Effector memory CD8-positive, alpha-beta T cell (primary cell): ENCODE data around the gene KRTAP10-9.
A peak's percentile ranks its signal among the peaks of the same experiment; 100 is the strongest.
"Not testable (repeated sequence)": the region's sequence is repeated elsewhere in the genome, so short reads cannot be mapped to it uniquely, and the experiment has no call there.

Source experiments
- ATAC-seq: fragments of 150-1000 bp; cut with Tn5 transposase; replicated peaks from 2 replicates; pipeline ENCODE4 v1.10.0; 2021; ENCODE audit warnings: mild to moderate bottlenecking, moderate library complexity
- DNase-seq, 3 experiments: peaks; one replicate each; pipeline ENCODE4 v3.0.0; 2021
- H3K27ac Mint-ChIP-seq, 2 donors: one replicate each; pipeline ENCODE4 v1.8.0; 2022; ENCODE audit warnings: mild to moderate bottlenecking in 2 of 2, mixed read lengths in 2 of 2, moderate library complexity in 2 of 2
- H3K27me3 Mint-ChIP-seq, 2 donors: one replicate each; pipeline ENCODE4 v1.8.0; 2022; ENCODE audit warnings: mixed read lengths in 2 of 2
- H3K36me3 Mint-ChIP-seq: one replicate; pipeline ENCODE4 v1.8.0; 2022; ENCODE audit warnings: mild to moderate bottlenecking, moderate library complexity, mixed read lengths; ENCODE audit not compliant: insufficient read depth
- H3K4me1 Mint-ChIP-seq, 2 donors: one replicate each; pipeline ENCODE4 v1.8.0; 2022; ENCODE audit warnings: low read depth in 2 of 2, mixed read lengths in 2 of 2
- H3K4me3 Mint-ChIP-seq, 2 donors: one replicate each; pipeline ENCODE4 v1.8.0; 2022; ENCODE audit warnings: mild to moderate bottlenecking in 2 of 2, mixed read lengths in 2 of 2, moderate library complexity in 2 of 2
- H3K9me3 Mint-ChIP-seq, 2 donors: one replicate each; pipeline ENCODE4 v1.8.0; 2022; ENCODE audit warnings: mixed read lengths in 2 of 2

Gene KRTAP10-9

GRCh38 chr21:44614161-44614631 lies 12.7 kb upstream of the KRTAP10-9 start:
- peaks cover 20 to 29% of the 10 kb centered on the region in 2 donors for H3K4me1 Mint-ChIP-seq
- DNase-seq (no peak), ATAC-seq (no peak)
- H3K9me3 Mint-ChIP-seq: peaks cover 9 to 14% of the 10 kb centered on the region in 2 donors
- peaks cover 10% of the 10 kb centered on the region for H3K36me3 Mint-ChIP-seq
- H3K4me3 Mint-ChIP-seq: no peak overlapping the region
- H3K27me3 Mint-ChIP-seq: no peaks in the 10 kb centered on the region
- no peak overlapping the region for H3K27ac Mint-ChIP-seq

GRCh38 chr21:44614961-44615391 lies 11.9 kb upstream of the KRTAP10-9 start:
- DNase-seq (no peak), ATAC-seq (no peak)
- peaks cover 27 to 37% of the 10 kb centered on the region in 2 donors for H3K4me1 Mint-ChIP-seq
- no peak overlapping the region for H3K4me3 Mint-ChIP-seq
- H3K27ac Mint-ChIP-seq: no peak overlapping the region
- H3K36me3 Mint-ChIP-seq: peaks cover 10% of the 10 kb centered on the region
- no peaks in the 10 kb centered on the region for H3K27me3 Mint-ChIP-seq
- peaks cover 7 to 14% of the 10 kb centered on the region in 2 donors for H3K9me3 Mint-ChIP-seq

- H3K27ac Mint-ChIP-seq: peak overlapping the region in 1 of 2 donors; percentile 85
- H3K27me3 Mint-ChIP-seq: no peaks in the 10 kb centered on the region
- DNase-seq: no peak
- H3K36me3 Mint-ChIP-seq: peaks cover 10% of the 10 kb centered on the region
- H3K4me1 Mint-ChIP-seq: peaks cover 27 to 40% of the 10 kb centered on the region in 2 donors
- no peak overlapping the region for H3K4me3 Mint-ChIP-seq
- H3K9me3 Mint-ChIP-seq: peaks cover 7 to 15% of the 10 kb centered on the region in 2 donors
- no peak for ATAC-seq
Observed at GRCh38 chr21:44615466-44615865, 11.4 kb upstream of the KRTAP10-9 start.

- Mint-ChIP-seq H3K9me3 (peaks cover 11 to 20% of the 10 kb centered on the region in 2 donors), H3K4me1 (peaks cover 31 to 40% of the 10 kb centered on the region in 2 donors), H3K27me3 (no peaks in the 10 kb centered on the region), H3K4me3 (peak overlapping the region; percentile 16 to 27), H3K27ac (peak overlapping the region; percentile 85 to 91), H3K36me3 (peaks cover 10% of the 10 kb centered on the region)
- no peak for ATAC-seq
- no peak for DNase-seq
Observed at GRCh38 chr21:44615911-44616590, 10.8 kb upstream of the KRTAP10-9 start.

GRCh38 chr21:44616591-44616926 lies 10.3 kb upstream of the KRTAP10-9 start:
- H3K9me3 Mint-ChIP-seq: peaks cover 8 to 20% of the 10 kb centered on the region in 2 donors
- peaks cover 10% of the 10 kb centered on the region for H3K36me3 Mint-ChIP-seq
- no peak overlapping the region for H3K4me3 Mint-ChIP-seq
- DNase-seq (no peak), ATAC-seq (no peak)
- H3K27ac Mint-ChIP-seq: peak overlapping the region; percentile 85 to 91
- H3K27me3 Mint-ChIP-seq: no peaks in the 10 kb centered on the region
- peaks cover 31 to 40% of the 10 kb centered on the region in 2 donors for H3K4me1 Mint-ChIP-seq

GRCh38 chr21:44617071-44617501 lies 9.8 kb upstream of the KRTAP10-9 start:
- Mint-ChIP-seq H3K27me3 (no peaks in the 10 kb centered on the region), H3K36me3 (peaks cover 10% of the 10 kb centered on the region), H3K27ac (peak overlapping the region in 1 of 2 donors; percentile 91), H3K9me3 (peaks cover 8 to 22% of the 10 kb centered on the region in 2 donors), H3K4me3 (peak overlapping the region in 1 of 2 donors; percentile 41), H3K4me1 (peaks cover 31 to 40% of the 10 kb centered on the region in 2 donors)
- DNase-seq (no peak), ATAC-seq (no peak)

GRCh38 chr21:44618504-44618903 lies 8.4 kb upstream of the KRTAP10-9 start:
- ATAC-seq: peak; percentile 46
- peak in 1 of 3 experiments; percentile 8 for DNase-seq
- H3K4me1 Mint-ChIP-seq: peaks cover 33 to 50% of the 10 kb centered on the region in 2 donors
- peak overlapping the region; percentile 91 to 94 for H3K27ac Mint-ChIP-seq
- H3K4me3 Mint-ChIP-seq: peak overlapping the region; percentile 76 to 81
- H3K36me3 Mint-ChIP-seq: peaks cover 10% of the 10 kb centered on the region
- no peaks in the 10 kb centered on the region for H3K27me3 Mint-ChIP-seq
- peaks cover 10 to 37% of the 10 kb centered on the region in 2 donors for H3K9me3 Mint-ChIP-seq

GRCh38 chr21:44618909-44619308 lies 8.0 kb upstream of the KRTAP10-9 start:
- Mint-ChIP-seq H3K4me1 (peaks cover 33 to 54% of the 10 kb centered on the region in 2 donors), H3K9me3 (peaks cover 14 to 41% of the 10 kb centered on the region in 2 donors), H3K36me3 (peaks cover 9% of the 10 kb centered on the region), H3K27ac (peak overlapping the region; percentile 91 to 94), H3K27me3 (no peaks in the 10 kb centered on the region), H3K4me3 (peak overlapping the region; percentile 76 to 81)
- peak; percentile 99 for ATAC-seq
- peak; percentile 53 to 58 (median 53) for DNase-seq

GRCh38 chr21:44619886-44620285 lies 7.0 kb upstream of the KRTAP10-9 start:
- DNase-seq (no peak), ATAC-seq (no peak)
- Mint-ChIP-seq H3K27ac (peak overlapping the region; percentile 91 to 94), H3K36me3 (peaks cover 5% of the 10 kb centered on the region), H3K4me3 (peak overlapping the region in 1 of 2 donors; percentile 81), H3K4me1 (peaks cover 34 to 56% of the 10 kb centered on the region in 2 donors), H3K9me3 (peaks cover 16 to 45% of the 10 kb centered on the region in 2 donors), H3K27me3 (no peaks in the 10 kb centered on the region)

- Mint-ChIP-seq H3K4me3 (no peak overlapping the region), H3K27ac (no peak overlapping the region), H3K4me1 (peaks cover 41 to 55% of the 10 kb centered on the region in 2 donors), H3K27me3 (no peaks in the 10 kb centered on the region), H3K9me3 (peaks cover 16 to 45% of the 10 kb centered on the region in 2 donors), H3K36me3 (peaks cover 6% of the 10 kb centered on the region)
- DNase-seq: no peak
- ATAC-seq: no peak
Observed at GRCh38 chr21:44623575-44623974, 3.3 kb upstream of the KRTAP10-9 start.

GRCh38 chr21:44625756-44626155 lies 1.1 kb upstream of the KRTAP10-9 start:
- Mint-ChIP-seq H3K9me3 (peaks cover 18 to 39% of the 10 kb centered on the region in 2 donors), H3K4me1 (peaks cover 40 to 54% of the 10 kb centered on the region in 2 donors), H3K4me3 (peak overlapping the region; percentile 61 to 75), H3K27ac (peak overlapping the region; percentile 89 to 90), H3K36me3 (peaks cover 13% of the 10 kb centered on the region), H3K27me3 (no peaks in the 10 kb centered on the region)
- DNase-seq (no peak), ATAC-seq (no peak)

- Mint-ChIP-seq H3K4me1 (peaks cover 42 to 56% of the 10 kb centered on the region in 2 donors), H3K27ac (peak overlapping the region; percentile 89 to 90), H3K36me3 (peaks cover 13% of the 10 kb centered on the region), H3K4me3 (peak overlapping the region; percentile 61 to 75), H3K9me3 (peaks cover 21 to 42% of the 10 kb centered on the region in 2 donors), H3K27me3 (no peaks in the 10 kb centered on the region)
- ATAC-seq (peak; percentile 97), DNase-seq (peak; percentile 39 to 50 (median 42))
Observed at GRCh38 chr21:44626262-44626661, 631 bp upstream of the KRTAP10-9 start.

GRCh38 chr21:44627181-44627822 lies 409 bp downstream of the KRTAP10-9 start:
- H3K27me3 Mint-ChIP-seq, DNase-seq, ATAC-seq: not testable (repeated sequence)
- Mint-ChIP-seq H3K36me3 (peaks cover 13% of the 10 kb centered on the region), H3K9me3 (peaks cover 27 to 42% of the 10 kb centered on the region in 2 donors), H3K27ac (peak overlapping the region; percentile 41 to 90), H3K4me1 (peaks cover 41 to 56% of the 10 kb centered on the region in 2 donors), H3K4me3 (peak overlapping the region; percentile 12 to 68)
